IPS-NIHi7 (cell line): ENCODE measurements around the gene DSC1.
"Not testable (repeated sequence)": the region's sequence is repeated elsewhere in the genome, so short reads cannot be mapped to it uniquely, and the experiment has no call there.

Experiments used
- DNase-seq: peaks from one replicate; pipeline ENCODE4 v3.0.0; 2012; ENCODE audit warnings: mixed read lengths; ENCODE audit errors: extremely low spot score

The DSC1 gene

GRCh38 chr18:31162825-31163435 lies at the start of gene DSC1:
DSC1 (minus strand) TSS chr18:31162856; CDS start chr18:31162594, 262 bp downstream.
- no peak for DNase-seq

- no peak for DNase-seq
Measured at GRCh38 chr18:31211047-31211446, 48.4 kb upstream of the DSC1 start.

- no peak for DNase-seq
Measured at GRCh38 chr18:31209041-31209440, 46.4 kb upstream of the DSC1 start.

GRCh38 chr18:31207391-31207790 lies 44.7 kb upstream of the DSC1 start:
- DNase-seq, result no peak

GRCh38 chr18:31206787-31207381 lies 44.2 kb upstream of the DSC1 start:
- peak; percentile 68 for DNase-seq

GRCh38 chr18:31206071-31206470 lies 43.4 kb upstream of the DSC1 start:
- DNase-seq, result no peak

- no peak for DNase-seq
Measured at GRCh38 chr18:31205273-31205672, 42.6 kb upstream of the DSC1 start.

GRCh38 chr18:31204833-31205232 lies 42.2 kb upstream of the DSC1 start:
- no peak for DNase-seq

GRCh38 chr18:31204166-31204565 lies 41.5 kb upstream of the DSC1 start:
- no peak for DNase-seq

GRCh38 chr18:31203794-31204148 lies 41.1 kb upstream of the DSC1 start:
- no peak for DNase-seq

GRCh38 chr18:31203096-31203793 lies 40.6 kb upstream of the DSC1 start:
- DNase-seq, result no peak

- no peak for DNase-seq
Measured at GRCh38 chr18:31199190-31199769, 36.6 kb upstream of the DSC1 start.

GRCh38 chr18:31197676-31198075 lies 35.0 kb upstream of the DSC1 start:
- no peak for DNase-seq

- DNase-seq, result no peak
Measured at GRCh38 chr18:31195063-31195462, 32.4 kb upstream of the DSC1 start.

GRCh38 chr18:31192086-31192776 lies 29.6 kb upstream of the DSC1 start:
- DNase-seq, result no peak

- DNase-seq, result no peak
Measured at GRCh38 chr18:31190919-31191318, 28.3 kb upstream of the DSC1 start.

- DNase-seq, result no peak
Measured at GRCh38 chr18:31189757-31190156, 27.1 kb upstream of the DSC1 start.

GRCh38 chr18:31185186-31185950 lies 22.7 kb upstream of the DSC1 start:
- no peak for DNase-seq

GRCh38 chr18:31183302-31183701 lies 20.6 kb upstream of the DSC1 start:
- DNase-seq, result no peak

GRCh38 chr18:31177369-31177768 lies 14.7 kb upstream of the DSC1 start:
- not testable (repeated sequence) for DNase-seq

GRCh38 chr18:31176531-31176930 lies 13.9 kb upstream of the DSC1 start:
- DNase-seq, result no peak
